K562 (cell line): ENCODE results near the gene DDX41. TPM values are rescaled to one million over a fixed set of nuclear protein-coding genes. Genes with fewer than 3 reads are reported as not detected.

Experiments used
- ARNT ChIP-seq, 2 experiments: fragments of 450-650 bp; IDR thresholded peaks; 2 replicates each; pipeline ENCODE4 v1.6.1; 2016; ENCODE audit warnings: mild to moderate bottlenecking in 1 of 2
- ATF1 ChIP-seq, 2 experiments: fragments of 450-650 bp in 1 of 2; IDR thresholded peaks; 2 replicates each; pipeline ENCODE4 v1.6.1; 2016; ENCODE audit warnings: missing compliant biosample characterization in 1 of 2, missing genetic modification characterization in 1 of 2
- DIDO1 ChIP-seq: fragments of 450-650 bp; IDR thresholded peaks from 2 replicates; pipeline ENCODE4 v1.6.1; 2016; ENCODE audit warnings: low read depth, missing biosample characterization, missing genetic modification characterization
- ELF1 ChIP-seq: fragments of 200-800 bp; sonication (Bioruptor generic); IDR thresholded peaks from 2 replicates; pipeline ENCODE4 v1.6.1; 2016; ENCODE audit warnings: missing genetic modification characterization, missing compliant biosample characterization
- ETV5 ChIP-seq: sonication (generic); formaldehyde crosslinking; IDR thresholded peaks from 2 replicates; pipeline ENCODE4 v1.4.0; 2020; ENCODE audit warnings: low read depth, mild to moderate bottlenecking, missing genetic modification reagents
- FOXJ2 ChIP-seq: fragments of 200-800 bp; sonication (Bioruptor generic); IDR thresholded peaks from 2 replicates; pipeline ENCODE4 v1.6.1; 2016; ENCODE audit warnings: missing genetic modification characterization, missing compliant biosample characterization
- GTF2A2 ChIP-seq: IDR thresholded peaks from 2 replicates; pipeline ENCODE4 v1.6.1; 2016; ENCODE audit warnings: mild to moderate bottlenecking, missing genetic modification characterization, missing compliant biosample characterization
- HNRNPH1 ChIP-seq: fragments of 200-400 bp; formaldehyde crosslinking; optimal IDR thresholded peaks from 2 replicates; pipeline ENCODE3; 2017; ENCODE audit warnings: low read depth, mild to moderate bottlenecking, low read length, moderate library complexity
- LEF1 ChIP-seq: fragments of 450-650 bp; IDR thresholded peaks from 2 replicates; pipeline ENCODE4 v1.6.1; 2016; ENCODE audit warnings: mild to moderate bottlenecking
- MYNN ChIP-seq, 2 experiments: sonication (generic); formaldehyde crosslinking in 1 of 2; IDR thresholded peaks; 2 replicates each; pipeline versions ENCODE4 v1.5.0 to v1.6.1; 2016 to 2020; ENCODE audit warnings: antibody characterized with exemption in 1 of 2, missing genetic modification reagents in 1 of 2
- NELFE ChIP-seq: IDR thresholded peaks from 2 replicates; pipeline ENCODE4 v1.6.1; 2011; ENCODE audit warnings: mild to moderate bottlenecking; ENCODE audit not compliant: insufficient read depth, insufficient read length
- NR2C1 ChIP-seq, 2 experiments: fragments of 450-650 bp; IDR thresholded peaks; 2 replicates each; pipeline ENCODE4 v1.6.1; 2017; ENCODE audit warnings: mild to moderate bottlenecking in 2 of 2, antibody characterized with exemption in 1 of 2, inconsistent platforms in 1 of 2, missing compliant biosample characterization in 1 of 2, missing genetic modification characterization in 1 of 2
- RFX7 ChIP-seq: fragments of 250-450 bp; sonication (Bioruptor Pico); IDR thresholded peaks from 2 replicates; pipeline ENCODE4 v1.5.1; 2021; ENCODE audit warnings: mild to moderate bottlenecking
- SMARCA5 ChIP-seq: fragments of 450-650 bp; IDR thresholded peaks from 2 replicates; pipeline ENCODE4 v1.6.1; 2016
- TAL1 ChIP-seq: fragments of 450-650 bp; IDR thresholded peaks from 2 replicates; pipeline ENCODE4 v1.6.1; 2016; ENCODE audit warnings: mild to moderate bottlenecking
- TRIM24 ChIP-seq, 2 experiments: fragments of 450-650 bp; IDR thresholded peaks; 2 replicates each; pipeline ENCODE4 v1.6.1; 2016
- YBX1 ChIP-seq: fragments of 450-650 bp; IDR thresholded peaks from 2 replicates; pipeline ENCODE4 v1.7.1; 2016; ENCODE audit warnings: mild to moderate bottlenecking
- ZBTB8A ChIP-seq: fragments of 450-650 bp; IDR thresholded peaks from 2 replicates; pipeline ENCODE4 v1.6.1; 2018; ENCODE audit warnings: mild to moderate bottlenecking, moderate library complexity; ENCODE audit not compliant: partially characterized antibody
- ZNF764 ChIP-seq: fragments of 250-450 bp; sonication (Bioruptor Pico); IDR thresholded peaks from 2 replicates; pipeline ENCODE4 v1.4.0; 2020; ENCODE audit warnings: low read depth, mild to moderate bottlenecking, moderate library complexity
- polyA plus RNA-seq, 8 experiments: library from polyadenylated mRNA; depleted of rRNA in 4 of 8; stranded (reverse) in 5 of 8; unstranded in 3 of 8; fragments of >200 nt; fragmentation: Nextera tagmentation in 2 of 8; fragmentation: Illumina TruSeq in 1 of 8; extraction: Ambion mirVana in 2 of 8; extraction: Trizol in 1 of 8; gene quantifications; 2 replicates each; pipeline versions ENCODE4 v1.2.1 to v1.2.3, GENCODE V29; 2011 to 2014; ENCODE audit warnings: inconsistent platforms in 1 of 8, missing spikeins in 1 of 8
- total RNA-seq, 7 experiments: library from RNA; depleted of rRNA in 6 of 7; stranded (reverse); fragments of >200 nt in 6 of 7; fragmentation: Illumina TruSeq in 2 of 7; extraction: Trizol in 2 of 7; gene quantifications; 2 replicates each; pipeline versions ENCODE4 v1.2.1 to v1.2.3, GENCODE V29; 2011 to 2021; ENCODE audit warnings: low replicate concordance in 1 of 7
- TF ChIP-seq, protein P1 (sequence below): sonication (generic); formaldehyde crosslinking; IDR thresholded peaks from 2 replicates; pipeline ENCODE4 v1.9.0; 2022; ENCODE audit warnings: mild to moderate bottlenecking, missing genetic modification reagents
- TF ChIP-seq, protein P2 (sequence below): fragments of 150-350 bp; IDR thresholded peaks from 2 replicates; pipeline ENCODE4 v1.6.1; 2014; ENCODE audit warnings: low read depth, mild to moderate bottlenecking, low read length, borderline replicate concordance
- TF ChIP-seq, protein P3 (sequence below), 2 experiments: fragments of 450-650 bp in 1 of 2; sonication (generic) in 1 of 2; formaldehyde crosslinking; conservative IDR thresholded peaks; 2 replicates each; pipeline versions ENCODE4 v1.4.0 to v1.8.1; 2020 to 2022; ENCODE audit warnings: mild to moderate bottlenecking in 1 of 2, missing genetic modification reagents in 1 of 2
- TF ChIP-seq, protein P4 (sequence below): fragments of 450-650 bp; formaldehyde crosslinking; IDR thresholded peaks from 2 replicates; pipeline ENCODE4 v1.4.0; 2020; ENCODE audit warnings: mild to moderate bottlenecking, moderate library complexity

DDX41 gene
- total and polyA plus RNA-seq, 9 of the 15 experiments (the other 6 are each of a cell fraction or from before 2014, with no cell fraction given): 38.2 to 284 (median 116) TPM

DNA sequence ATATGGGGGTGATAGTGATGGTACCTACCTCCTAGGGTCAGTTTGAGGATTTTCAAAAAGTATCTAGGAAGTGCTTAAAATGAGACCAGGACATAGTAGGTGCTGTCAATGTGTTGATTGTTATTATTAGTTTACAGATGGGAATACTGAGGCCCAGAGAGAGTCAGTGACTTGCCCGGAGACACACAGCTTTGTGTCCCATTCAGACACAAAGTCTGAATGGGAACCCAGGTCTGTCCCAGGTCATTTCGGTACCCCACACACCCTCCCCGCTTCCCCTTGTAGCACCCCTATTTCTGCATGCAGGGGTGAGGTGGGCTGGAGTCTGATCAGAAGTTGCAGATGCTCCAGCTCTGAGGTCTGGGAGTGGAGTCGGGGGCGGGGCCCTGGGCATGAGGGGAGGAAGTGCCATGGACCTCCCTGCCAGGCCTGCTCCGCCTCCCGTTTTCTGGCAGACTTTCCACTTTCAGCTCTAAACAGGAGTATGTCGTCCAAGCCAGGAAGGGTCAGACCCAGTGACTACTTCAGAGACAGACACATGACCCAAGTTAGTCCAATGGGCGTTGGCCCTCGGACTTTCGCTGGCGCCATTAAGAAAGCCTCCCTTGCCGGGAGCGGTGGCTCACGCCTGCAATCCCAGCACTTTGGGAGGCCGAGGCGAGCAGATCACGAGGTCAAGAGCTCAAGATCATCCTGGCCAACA lies 40.1 kb downstream of the DDX41 start (continued):
- TF ChIP-seq, protein P1, sequence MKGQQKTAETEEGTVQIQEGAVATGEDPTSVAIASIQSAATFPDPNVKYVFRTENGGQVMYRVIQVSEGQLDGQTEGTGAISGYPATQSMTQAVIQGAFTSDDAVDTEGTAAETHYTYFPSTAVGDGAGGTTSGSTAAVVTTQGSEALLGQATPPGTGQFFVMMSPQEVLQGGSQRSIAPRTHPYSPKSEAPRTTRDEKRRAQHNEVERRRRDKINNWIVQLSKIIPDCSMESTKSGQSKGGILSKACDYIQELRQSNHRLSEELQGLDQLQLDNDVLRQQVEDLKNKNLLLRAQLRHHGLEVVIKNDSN (CRISPR knock-in tag): peak; percentile 78
- no peak for TF ChIP-seq FOXJ2 (tag)
- TF ChIP-seq DIDO1 (tag): no peak
- no peak for TF ChIP-seq LEF1
- no peak for TF ChIP-seq HNRNPH1
- TF ChIP-seq MYNN (IDR thresholded peaks at IDR 0.05): no peak
- TF ChIP-seq MYNN (CRISPR knock-in tag; IDR thresholded peaks at IDR 0.05): no peak
- no peak for TF ChIP-seq ZNF764
- TF ChIP-seq RFX7 (CRISPR knock-in tag): no peak
- no peak for TF ChIP-seq ETV5 (CRISPR knock-in tag)
- 0 out of 2 replicates have a peak, but pooled peaks have one; percentile 29 for TF ChIP-seq SMARCA5
- no peak for TF ChIP-seq YBX1
- no peak for TF ChIP-seq ZBTB8A
- no peak for TF ChIP-seq ELF1
- no peak for TF ChIP-seq ATF1 (CRISPR knock-in tag; IDR thresholded peaks at IDR 0.05)
- no peak for TF ChIP-seq ATF1 (tag; IDR thresholded peaks at IDR 0.05)
- TF ChIP-seq, protein P2, sequence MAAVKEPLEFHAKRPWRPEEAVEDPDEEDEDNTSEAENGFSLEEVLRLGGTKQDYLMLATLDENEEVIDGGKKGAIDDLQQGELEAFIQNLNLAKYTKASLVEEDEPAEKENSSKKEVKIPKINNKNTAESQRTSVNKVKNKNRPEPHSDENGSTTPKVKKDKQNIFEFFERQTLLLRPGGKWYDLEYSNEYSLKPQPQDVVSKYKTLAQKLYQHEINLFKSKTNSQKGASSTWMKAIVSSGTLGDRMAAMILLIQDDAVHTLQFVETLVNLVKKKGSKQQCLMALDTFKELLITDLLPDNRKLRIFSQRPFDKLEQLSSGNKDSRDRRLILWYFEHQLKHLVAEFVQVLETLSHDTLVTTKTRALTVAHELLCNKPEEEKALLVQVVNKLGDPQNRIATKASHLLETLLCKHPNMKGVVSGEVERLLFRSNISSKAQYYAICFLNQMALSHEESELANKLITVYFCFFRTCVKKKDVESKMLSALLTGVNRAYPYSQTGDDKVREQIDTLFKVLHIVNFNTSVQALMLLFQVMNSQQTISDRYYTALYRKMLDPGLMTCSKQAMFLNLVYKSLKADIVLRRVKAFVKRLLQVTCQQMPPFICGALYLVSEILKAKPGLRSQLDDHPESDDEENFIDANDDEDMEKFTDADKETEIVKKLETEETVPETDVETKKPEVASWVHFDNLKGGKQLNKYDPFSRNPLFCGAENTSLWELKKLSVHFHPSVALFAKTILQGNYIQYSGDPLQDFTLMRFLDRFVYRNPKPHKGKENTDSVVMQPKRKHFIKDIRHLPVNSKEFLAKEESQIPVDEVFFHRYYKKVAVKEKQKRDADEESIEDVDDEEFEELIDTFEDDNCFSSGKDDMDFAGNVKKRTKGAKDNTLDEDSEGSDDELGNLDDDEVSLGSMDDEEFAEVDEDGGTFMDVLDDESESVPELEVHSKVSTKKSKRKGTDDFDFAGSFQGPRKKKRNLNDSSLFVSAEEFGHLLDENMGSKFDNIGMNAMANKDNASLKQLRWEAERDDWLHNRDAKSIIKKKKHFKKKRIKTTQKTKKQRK: no peak
- no peak for TF ChIP-seq NR2C1 (IDR thresholded peaks at IDR 0.05)
- TF ChIP-seq NR2C1 (tag; IDR thresholded peaks at IDR 0.05): no peak
- TF ChIP-seq TRIM24 (IDR thresholded peaks at IDR 0.05): no peak
- TF ChIP-seq NELFE: no peak
- TF ChIP-seq ARNT (IDR thresholded peaks at IDR 0.05): no peak
- TF ChIP-seq TAL1: no peak
- TF ChIP-seq, protein P3, sequence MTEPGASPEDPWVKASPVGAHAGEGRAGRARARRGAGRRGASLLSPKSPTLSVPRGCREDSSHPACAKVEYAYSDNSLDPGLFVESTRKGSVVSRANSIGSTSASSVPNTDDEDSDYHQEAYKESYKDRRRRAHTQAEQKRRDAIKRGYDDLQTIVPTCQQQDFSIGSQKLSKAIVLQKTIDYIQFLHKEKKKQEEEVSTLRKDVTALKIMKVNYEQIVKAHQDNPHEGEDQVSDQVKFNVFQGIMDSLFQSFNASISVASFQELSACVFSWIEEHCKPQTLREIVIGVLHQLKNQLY (CRISPR knock-in tag; conservative IDR thresholded peaks at IDR 0.05): no peak
- TF ChIP-seq, protein P4, sequence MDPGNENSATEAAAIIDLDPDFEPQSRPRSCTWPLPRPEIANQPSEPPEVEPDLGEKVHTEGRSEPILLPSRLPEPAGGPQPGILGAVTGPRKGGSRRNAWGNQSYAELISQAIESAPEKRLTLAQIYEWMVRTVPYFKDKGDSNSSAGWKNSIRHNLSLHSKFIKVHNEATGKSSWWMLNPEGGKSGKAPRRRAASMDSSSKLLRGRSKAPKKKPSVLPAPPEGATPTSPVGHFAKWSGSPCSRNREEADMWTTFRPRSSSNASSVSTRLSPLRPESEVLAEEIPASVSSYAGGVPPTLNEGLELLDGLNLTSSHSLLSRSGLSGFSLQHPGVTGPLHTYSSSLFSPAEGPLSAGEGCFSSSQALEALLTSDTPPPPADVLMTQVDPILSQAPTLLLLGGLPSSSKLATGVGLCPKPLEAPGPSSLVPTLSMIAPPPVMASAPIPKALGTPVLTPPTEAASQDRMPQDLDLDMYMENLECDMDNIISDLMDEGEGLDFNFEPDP: no peak
- TF ChIP-seq GTF2A2: no peak
